Prostate gland (tissue), 2 donors: ENCODE data around the gene PLCB4. TPM values are rescaled to one million over a fixed set of nuclear protein-coding genes. Genes with fewer than 3 reads are reported as not detected.

Experiments used
- DNase-seq: peaks from one replicate; pipeline ENCODE4 v3.0.0-alpha.2; 2019; ENCODE audit warnings: low spot score
- H3K27ac ChIP-seq, 2 donors: fragments of 200-600 bp; sonication (generic); 2 replicates each; pipeline ENCODE4 v1.5.1; 2017 to 2019
- H3K27me3 ChIP-seq: fragments of 200-600 bp; sonication (generic); replicated peaks from 2 replicates; pipeline ENCODE4 v1.5.1; 2019; ENCODE audit not compliant: insufficient read depth
- H3K36me3 ChIP-seq, 2 donors: fragments of 200-600 bp; sonication (generic); 1 replicate in 1 of 2; 2 replicates in 1 of 2; pipeline versions ENCODE4 v1.5.1 to v1.8.1; 2017 to 2019
- H3K4me1 ChIP-seq: fragments of 200-600 bp; sonication (generic); replicated peaks from 2 replicates; pipeline ENCODE4 v1.5.1; 2019
- H3K4me3 ChIP-seq, 2 donors: fragments of 200-600 bp; sonication (generic); 2 replicates each; pipeline ENCODE4 v1.5.1; 2017 to 2019
- H3K9me3 ChIP-seq: fragments of 200-600 bp; sonication (generic); 2 replicates; pipeline ENCODE4 v1.5.1; 2017
- POLR2A ChIP-seq: fragments of 450-650 bp; IDR thresholded peaks from one replicate; pipeline ENCODE4 v1.6.1; 2016; ENCODE audit warnings: antibody characterized with exemption, mild to moderate bottlenecking
- POLR2AphosphoS5 ChIP-seq: sonication (generic); formaldehyde crosslinking; IDR thresholded peaks from one replicate; pipeline ENCODE4 v1.6.1; 2017; ENCODE audit warnings: antibody characterized with exemption
- WGBS: methylation state at CpG from one replicate; pipeline ENCODE4 v1.1.5; 2018; 5-methylcytosine and 5-hydroxymethylcytosine counted together
- intact Hi-C: fragments of 100-400 bp; cut with DNase I; formaldehyde crosslinking; loops from one replicate; pipeline ENCODE4 v1.14.2; 2022
- total RNA-seq, 2 donors: library from RNA; depleted of rRNA; stranded (reverse); fragments of >200 nt; gene quantifications; one replicate each; pipeline ENCODE4 v1.1.0, GENCODE V29; 2016
- TF ChIP-seq, protein P1 (sequence below), 4 experiments: fragments of 200-600 bp in 2 of 4; fragments of 450-650 bp in 2 of 4; sonication (generic) in 2 of 4; IDR thresholded peaks; 1 replicate in 3 of 4; 2 replicates in 1 of 4; pipeline ENCODE4 v1.5.1; 2016 to 2019; ENCODE audit warnings: antibody characterized with exemption in 4 of 4, mild to moderate bottlenecking in 2 of 4, moderate library complexity in 2 of 4

Gene PLCB4
- total RNA-seq, 2 donors from 2014 or later, result 9.1 to 11.6 TPM

DNA sequence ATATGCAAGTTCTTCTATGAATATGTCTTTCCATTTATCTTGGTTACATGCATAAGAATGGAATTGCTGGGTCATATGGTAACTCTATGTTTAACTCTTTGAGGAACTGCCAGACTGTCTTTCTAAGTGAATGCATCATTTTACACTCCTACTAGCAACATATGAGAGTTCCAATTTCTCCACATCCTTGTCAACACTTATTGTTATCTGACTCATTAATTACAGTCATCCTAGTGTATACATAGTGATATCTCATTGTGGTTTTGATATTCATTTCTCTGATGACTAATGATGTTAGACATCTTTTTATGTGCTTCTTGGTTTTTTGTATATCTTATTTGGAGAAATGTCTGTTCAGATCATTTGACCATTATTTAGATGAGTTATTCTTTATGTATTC, 348.8 kb downstream of the PLCB4 start:
- TF ChIP-seq POLR2A (no peak), POLR2AphosphoS5 (no peak)
- TF ChIP-seq, protein P1, sequence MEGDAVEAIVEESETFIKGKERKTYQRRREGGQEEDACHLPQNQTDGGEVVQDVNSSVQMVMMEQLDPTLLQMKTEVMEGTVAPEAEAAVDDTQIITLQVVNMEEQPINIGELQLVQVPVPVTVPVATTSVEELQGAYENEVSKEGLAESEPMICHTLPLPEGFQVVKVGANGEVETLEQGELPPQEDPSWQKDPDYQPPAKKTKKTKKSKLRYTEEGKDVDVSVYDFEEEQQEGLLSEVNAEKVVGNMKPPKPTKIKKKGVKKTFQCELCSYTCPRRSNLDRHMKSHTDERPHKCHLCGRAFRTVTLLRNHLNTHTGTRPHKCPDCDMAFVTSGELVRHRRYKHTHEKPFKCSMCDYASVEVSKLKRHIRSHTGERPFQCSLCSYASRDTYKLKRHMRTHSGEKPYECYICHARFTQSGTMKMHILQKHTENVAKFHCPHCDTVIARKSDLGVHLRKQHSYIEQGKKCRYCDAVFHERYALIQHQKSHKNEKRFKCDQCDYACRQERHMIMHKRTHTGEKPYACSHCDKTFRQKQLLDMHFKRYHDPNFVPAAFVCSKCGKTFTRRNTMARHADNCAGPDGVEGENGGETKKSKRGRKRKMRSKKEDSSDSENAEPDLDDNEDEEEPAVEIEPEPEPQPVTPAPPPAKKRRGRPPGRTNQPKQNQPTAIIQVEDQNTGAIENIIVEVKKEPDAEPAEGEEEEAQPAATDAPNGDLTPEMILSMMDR (IDR thresholded peaks at IDR 0.05), result no peak
- Histone ChIP-seq H3K36me3 (no peaks in the 10 kb centered on the region), H3K4me1 (no peaks in the 10 kb centered on the region), H3K9me3 (no peaks in the 10 kb centered on the region), H3K4me3 (no peak overlapping the region), H3K27ac (no peak overlapping the region), H3K27me3 (no peaks in the 10 kb centered on the region)
- no peak for DNase-seq
- intact Hi-C loops, result no loop called here

DNA sequence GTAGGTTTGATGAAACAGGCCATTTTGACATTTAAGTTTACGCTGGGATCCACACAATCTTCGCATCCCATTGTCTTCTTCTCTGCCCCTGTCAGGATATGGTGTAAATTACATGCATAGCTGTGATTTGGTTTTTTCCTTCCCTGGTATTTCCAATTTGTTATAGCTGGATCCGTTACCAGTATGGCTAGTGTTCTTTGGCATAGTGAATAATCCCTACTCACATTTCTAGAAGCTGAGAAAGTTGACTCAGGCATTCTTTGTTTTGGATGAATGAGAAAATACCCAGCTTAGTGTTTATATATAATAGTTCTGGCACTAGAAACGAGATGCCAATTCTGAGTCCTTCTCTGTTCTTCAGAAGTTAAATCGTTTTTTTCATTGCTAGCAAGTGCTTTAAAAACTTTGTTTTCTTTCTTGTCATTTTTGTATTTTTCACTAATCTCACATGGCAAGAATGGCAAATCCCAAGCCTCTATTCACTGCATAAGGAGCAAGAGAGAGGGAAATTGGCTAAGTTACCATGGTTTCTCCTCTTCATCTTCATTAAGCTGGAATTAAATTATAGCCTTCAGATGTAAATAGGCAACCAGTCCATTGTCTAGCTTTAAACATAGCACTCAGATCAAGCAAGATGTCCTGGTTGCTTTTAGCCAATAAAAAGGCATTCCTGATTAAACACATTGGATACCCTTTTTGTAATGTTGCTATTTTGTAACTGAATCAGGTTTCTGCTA, 353.6 kb downstream of the PLCB4 start:
- no peak for DNase-seq
- H3K36me3 ChIP-seq, result no peaks in the 10 kb centered on the region
- 76% methylated on average over 5 of the region's 5 CpGs for WGBS
- H3K9me3 ChIP-seq, result no peaks in the 10 kb centered on the region
- H3K4me1 ChIP-seq, result no peaks in the 10 kb centered on the region
- no peak overlapping the region for H3K27ac ChIP-seq
- H3K27me3 ChIP-seq, result no peaks in the 10 kb centered on the region
- no peak overlapping the region for H3K4me3 ChIP-seq
- no peak for TF ChIP-seq POLR2AphosphoS5
- TF ChIP-seq POLR2A, result no peak
- TF ChIP-seq, protein P1 (IDR thresholded peaks at IDR 0.05), result no peak
- intact Hi-C loops, result no loop called here

DNA sequence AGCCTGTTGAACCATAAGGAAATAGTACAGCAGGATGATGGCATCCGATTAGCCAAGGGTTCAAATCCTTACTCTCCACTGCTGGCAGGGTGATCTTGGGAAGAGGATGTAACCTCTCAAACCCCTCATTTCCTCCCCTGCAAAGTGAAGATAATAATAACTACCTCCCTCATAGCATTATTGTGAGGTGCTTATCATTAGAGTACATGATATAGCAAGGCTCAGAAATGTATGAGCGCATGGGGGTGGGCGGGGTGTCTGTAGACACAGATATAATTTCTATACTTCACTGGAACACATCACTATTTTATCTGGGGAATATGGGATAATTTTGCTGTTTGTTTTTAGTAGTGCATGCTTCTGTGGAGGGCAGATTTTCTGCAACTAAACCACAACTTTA, 355.7 kb downstream of the PLCB4 start:
- TF ChIP-seq, protein P1 (IDR thresholded peaks at IDR 0.05), result no peak
- TF ChIP-seq POLR2AphosphoS5 (no peak), POLR2A (no peak)
- Histone ChIP-seq H3K4me3 (no peak overlapping the region), H3K27me3 (no peaks in the 10 kb centered on the region), H3K9me3 (no peaks in the 10 kb centered on the region), H3K4me1 (no peaks in the 10 kb centered on the region), H3K36me3 (no peaks in the 10 kb centered on the region), H3K27ac (no peak overlapping the region)
- intact Hi-C loops, result no loop called here
- 97% methylated on average over 3 of the region's 3 CpGs for WGBS
- no peak for DNase-seq

DNA sequence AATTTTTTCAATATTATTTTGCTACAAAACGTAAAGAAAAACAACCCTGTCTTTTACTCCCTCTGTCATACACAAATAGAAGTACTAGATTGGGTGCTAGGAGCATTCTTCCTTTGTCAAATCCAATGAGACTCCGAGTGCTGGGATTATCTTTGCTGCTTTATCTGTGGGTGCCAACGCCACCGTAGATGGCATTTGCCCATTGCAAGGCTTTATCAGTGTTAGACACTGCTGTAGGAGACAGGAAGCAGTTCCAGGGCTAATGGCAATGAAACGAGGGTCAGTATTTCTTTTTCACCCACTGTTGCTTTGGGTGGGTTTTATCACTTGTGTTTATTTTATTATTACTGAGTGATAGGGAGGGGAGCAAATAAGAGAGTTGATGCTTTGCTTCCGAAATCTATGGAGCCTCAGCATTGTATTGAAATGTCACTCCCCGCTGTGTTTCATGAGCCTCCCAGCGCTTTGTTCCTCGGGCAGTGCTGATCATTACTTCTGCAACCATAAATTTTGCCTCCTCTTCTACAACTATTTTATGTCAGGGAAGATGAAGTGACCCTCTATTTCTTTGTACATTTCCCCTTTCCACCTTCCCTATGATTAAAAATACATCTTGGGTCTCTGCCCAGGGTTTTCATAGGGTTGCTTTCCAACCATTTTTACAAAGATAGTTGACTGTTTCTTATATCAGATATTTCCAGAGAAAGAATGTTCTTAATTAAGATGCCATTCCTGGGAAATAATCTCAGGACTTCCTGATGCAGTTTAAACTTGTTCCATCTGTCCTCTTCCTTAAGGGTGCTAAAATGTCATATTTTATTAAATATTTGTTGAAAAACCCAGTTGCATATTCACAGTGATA, 358.8 kb downstream of the PLCB4 start:
- no peaks in the 10 kb centered on the region for H3K27me3 ChIP-seq
- DNase-seq, result no peak
- no peaks in the 10 kb centered on the region for H3K9me3 ChIP-seq
- H3K4me1 ChIP-seq, result no peaks in the 10 kb centered on the region
- H3K36me3 ChIP-seq, result no peaks in the 10 kb centered on the region
- WGBS, result 83% methylated on average over 9 of the region's 9 CpGs
- TF ChIP-seq POLR2A, result no peak
- TF ChIP-seq POLR2AphosphoS5, result no peak
- TF ChIP-seq, protein P1 (IDR thresholded peaks at IDR 0.05), result no peak
- no peak overlapping the region for H3K4me3 ChIP-seq
- intact Hi-C loops, result no loop called here
- no peak overlapping the region for H3K27ac ChIP-seq

DNA sequence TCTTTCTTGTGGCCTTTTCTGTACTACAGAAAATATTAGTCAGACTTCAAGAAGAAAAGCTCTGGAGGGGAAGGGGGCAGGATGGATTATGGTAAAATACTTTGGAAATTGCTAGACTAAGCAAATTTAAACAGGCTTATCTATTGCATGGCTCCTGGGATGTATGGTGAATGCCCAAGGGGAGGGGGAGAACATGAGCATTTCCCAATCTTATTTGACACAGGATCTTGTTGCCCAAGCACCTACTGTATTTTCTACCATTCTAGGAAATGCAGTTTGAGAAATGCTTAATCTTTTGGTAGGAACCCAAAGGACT, 359.4 kb downstream of the PLCB4 start:
- H3K4me3 ChIP-seq, result no peak overlapping the region
- intact Hi-C loops, result no loop called here
- no peaks in the 10 kb centered on the region for H3K36me3 ChIP-seq
- no peak overlapping the region for H3K27ac ChIP-seq
- no peaks in the 10 kb centered on the region for H3K9me3 ChIP-seq
- DNase-seq, result no peak
- H3K4me1 ChIP-seq, result no peaks in the 10 kb centered on the region
- no peak for TF ChIP-seq POLR2AphosphoS5
- TF ChIP-seq, protein P1 (IDR thresholded peaks at IDR 0.05), result no peak
- TF ChIP-seq POLR2A, result no peak
- no peaks in the 10 kb centered on the region for H3K27me3 ChIP-seq
